Measurements from ENCODE around the gene RAD50. TPM values are rescaled to one million over a fixed set of nuclear protein-coding genes. Genes with fewer than 3 reads are reported as not detected.
"Not testable (repeated sequence)": the region's sequence is repeated elsewhere in the genome, so short reads cannot be mapped to it uniquely, and the experiment has no call there.

The RAD50 gene
- polyA plus RNA-seq, 1 experiment = 9.7 TPM

- CTCF ChIA-PET = interaction anchor here (1.2 kb wide), 1 partner anchor 26 kb away, joined by 3 read pairs; no protein-coding TSS in a partner anchor
- Histone ChIP-seq H3K36me3 (ENCODE audit: control insufficient read depth, insufficient read depth, low read length) (no peaks in the 10 kb centered on the region), H3K4me3 (ENCODE audit: low read depth, low read length) (no peak overlapping the region), H3K27me3 (ENCODE audit: control insufficient read depth, insufficient read depth, low read length) (no peaks in the 10 kb centered on the region)
- POLR2A ChIA-PET = no interaction called here
- DNase-seq (ENCODE audit: low read depth) = no peak
- TF ChIP-seq CTCF (IDR thresholded peaks at IDR 0.05; ENCODE audit: insufficient read depth, low read depth, low read length) = no peak
Observed at GRCh38 chr5:132689513-132689912, 132.7 kb downstream of the RAD50 start.

GRCh38 chr5:132690156-132690555 lies 133.4 kb downstream of the RAD50 start:
- ChIA-PET CTCF (interaction anchor here (0.6 to 1.2 kb wide), 3 partner anchors 11 to 25 kb away, joined by 3 to 4 read pairs (median 3); no protein-coding TSS in a partner anchor), POLR2A (no interaction called here)
- DNase-seq (ENCODE audit: low read depth) = no peak
- Histone ChIP-seq H3K36me3 (ENCODE audit: control insufficient read depth, insufficient read depth, low read length) (no peaks in the 10 kb centered on the region), H3K4me3 (ENCODE audit: low read depth, low read length) (no peak overlapping the region), H3K27me3 (ENCODE audit: control insufficient read depth, insufficient read depth, low read length) (no peaks in the 10 kb centered on the region)
- no peak for TF ChIP-seq CTCF (IDR thresholded peaks at IDR 0.05; ENCODE audit: insufficient read depth, low read depth, low read length)

- POLR2A ChIA-PET; DNase-seq (ENCODE audit: low read depth); H3K27me3 ChIP-seq (ENCODE audit: control insufficient read depth, insufficient read depth, low read length); H3K4me3 ChIP-seq (ENCODE audit: low read depth, low read length); H3K36me3 ChIP-seq (ENCODE audit: control insufficient read depth, insufficient read depth, low read length): not testable (repeated sequence)
- CTCF ChIA-PET = interaction anchor here (0.6 to 0.7 kb wide), 2 partner anchors 281 to 1579 kb away, joined by 3 read pairs; no protein-coding TSS in a partner anchor
Observed at GRCh38 chr5:132691755-132692631, 135.2 kb downstream of the RAD50 start.

- POLR2A ChIA-PET = no interaction called here
- no peak for DNase-seq (ENCODE audit: low read depth)
- no peak for TF ChIP-seq CTCF (IDR thresholded peaks at IDR 0.05; ENCODE audit: insufficient read depth, low read depth, low read length)
- Histone ChIP-seq H3K4me3 (ENCODE audit: low read depth, low read length) (no peak overlapping the region), H3K36me3 (ENCODE audit: control insufficient read depth, insufficient read depth, low read length) (no peaks in the 10 kb centered on the region), H3K27me3 (ENCODE audit: control insufficient read depth, insufficient read depth, low read length) (no peaks in the 10 kb centered on the region)
- CTCF ChIA-PET = no interaction called here
Observed at GRCh38 chr5:132692632-132692967, 135.8 kb downstream of the RAD50 start.

Other genes with a start within 250 kb of the RAD50 start
- gene SLC22A5, start 187.3 kb upstream of the RAD50 start, polyA plus RNA-seq (2011; rRNA removed) = 9.3 and 13.8 TPM in 2 replicates
- 17.9 and 25.5 TPM in 2 replicates for gene IRF1, start 66.2 kb upstream of the RAD50 start, polyA plus RNA-seq (2011; rRNA removed)
- not detected in 2 replicates for gene IL5, start 13.5 kb upstream of the RAD50 start, polyA plus RNA-seq (2011; rRNA removed)
- not detected in 2 replicates for gene IL13, start 101.2 kb downstream of the RAD50 start, polyA plus RNA-seq (2011; rRNA removed)
- not detected in 2 replicates for gene IL4, start 117.0 kb downstream of the RAD50 start, polyA plus RNA-seq (2011; rRNA removed)
- 2.9 and 6.1 TPM in 2 replicates for gene KIF3A, start 180.6 kb downstream of the RAD50 start, polyA plus RNA-seq (2011; rRNA removed)
- 0.15 TPM in 1 of 2 replicates, not detected in the other for gene CCNI2, start 190.4 kb downstream of the RAD50 start, polyA plus RNA-seq (2011; rRNA removed)
- 53.2 and 67.8 TPM in 2 replicates for gene SEPTIN8, start 220.3 kb downstream of the RAD50 start, polyA plus RNA-seq (2011; rRNA removed)